A549 treated with Hydrocortisone at 1 μM for 4 hours (cell line): ENCODE measurements around the gene GNRH2. TPM values are rescaled to one million over a fixed set of nuclear protein-coding genes. Genes with fewer than 3 reads are reported as not detected.

Experiments
- total RNA-seq: library from RNA; stranded (reverse); fragments of 200-300 nt; extraction: Qiagen RNA extraction; gene quantifications from 5 replicates; pipeline ENCODE4 v1.2.3, GENCODE V29; 2022

The GNRH2 gene
- total RNA-seq, result 0.16 to 0.34 TPM (median 0.27 TPM) in 4 of 5 replicates, not detected in the other

GRCh38 chr20:3043322-3043721, at the start of gene GNRH2:
GNRH2 (plus strand) TSS chr20:3043622; CDS start chr20:3044415, 793 bp downstream.

GRCh38 chr20:3045816-3046676, 2.6 kb downstream of the GNRH2 start, which contains the start of gene MRPS26:
MRPS26 (plus strand) TSS chr20:3046052; CDS start chr20:3046069, 17 bp downstream.

GRCh38 chr20:3071610-3072529, 28.4 kb downstream of the GNRH2 start, which contains the start of gene OXT:
OXT (plus strand) TSS chr20:3071620; CDS start chr20:3071656, 36 bp downstream.

GRCh38 chr20:3084283-3084985, 41.0 kb downstream of the GNRH2 start, which contains the start of gene AVP:
AVP (minus strand) TSS chr20:3084724; CDS start chr20:3084674, 50 bp downstream.

Other genes with a start within 250 kb of the GNRH2 start
- gene CPXM1, start 243.0 kb upstream of the GNRH2 start, total RNA-seq, result 0.06 TPM in 1 of 5 replicates, not detected in the others
- gene C20orf141, start 228.6 kb upstream of the GNRH2 start, total RNA-seq, result 0.28 to 0.69 TPM (median 0.53 TPM) in 5 replicates
- gene TMEM239, start 227.3 kb upstream of the GNRH2 start, total RNA-seq, result 0.03 to 0.07 TPM in 2 of 5 replicates, not detected in the others
- gene PCED1A, start 203.0 kb upstream of the GNRH2 start, total RNA-seq, result 19.7 to 28.2 TPM (median 26.6 TPM) in 5 replicates
- 27.3 to 34.0 TPM (median 32.0 TPM) in 5 replicates for gene VPS16, start 202.9 kb upstream of the GNRH2 start, total RNA-seq
- gene PTPRA, start 170.1 kb upstream of the GNRH2 start, total RNA-seq, result 31.3 to 43.9 TPM (median 37.7 TPM) in 5 replicates
- 102 to 153 TPM (median 148 TPM) in 5 replicates for gene MRPS26, start 2.4 kb downstream of the GNRH2 start, total RNA-seq
- gene OXT, start 28.0 kb downstream of the GNRH2 start, total RNA-seq, result not detected in 5 replicates
- not detected in 5 replicates for gene AVP, start 41.1 kb downstream of the GNRH2 start, total RNA-seq
- gene FASTKD5, start 116.2 kb downstream of the GNRH2 start, total RNA-seq, result 48.8 to 58.9 TPM (median 51.6 TPM) in 5 replicates
- 4.9 to 6.4 TPM (median 5.7 TPM) in 5 replicates for gene UBOX5, start 116.2 kb downstream of the GNRH2 start, total RNA-seq
- 4.7 to 5.7 TPM (median 5.2 TPM) in 5 replicates for gene LZTS3, start 129.9 kb downstream of the GNRH2 start, total RNA-seq
- gene DDRGK1, start 161.1 kb downstream of the GNRH2 start, total RNA-seq, result 79.1 to 103 TPM (median 95.7 TPM) in 5 replicates
- 129 to 141 TPM (median 133 TPM) in 5 replicates for gene ITPA, start 165.9 kb downstream of the GNRH2 start, total RNA-seq
- gene SLC4A11, start 195.6 kb downstream of the GNRH2 start, total RNA-seq, result 9.2 to 15.1 TPM (median 13.6 TPM) in 5 replicates